Frontal cortex (tissue), 4 donors: ENCODE results near the gene CREB5. TPM values are rescaled to one million over a fixed set of nuclear protein-coding genes. Genes with fewer than 3 reads are reported as not detected.
"Not testable (repeated sequence)": the region's sequence is repeated elsewhere in the genome, so short reads cannot be mapped to it uniquely, and the experiment has no call there.

Experiments used
- DNase-seq, 2 donors: peaks; one replicate each; pipeline ENCODE4 v3.0.0; 2012; ENCODE audit warnings: low spot score in 2 of 2
- FAIRE-seq: peaks from 2 replicates; lab custom pipeline; 2012; peaks lifted over from hg19 to GRCh38; lab: Jason Lieb, UNC
- total RNA-seq: library from RNA; depleted of rRNA; stranded (reverse); fragments of >200 nt; gene quantifications from one replicate; pipeline ENCODE4 v1.2.3, GENCODE V29; 2014
- donor health status: control.
- donor health status: control.
- donor health status: control.

Gene CREB5
- total RNA-seq, 1 donor from 2014 or later = 4.5 TPM

DNA sequence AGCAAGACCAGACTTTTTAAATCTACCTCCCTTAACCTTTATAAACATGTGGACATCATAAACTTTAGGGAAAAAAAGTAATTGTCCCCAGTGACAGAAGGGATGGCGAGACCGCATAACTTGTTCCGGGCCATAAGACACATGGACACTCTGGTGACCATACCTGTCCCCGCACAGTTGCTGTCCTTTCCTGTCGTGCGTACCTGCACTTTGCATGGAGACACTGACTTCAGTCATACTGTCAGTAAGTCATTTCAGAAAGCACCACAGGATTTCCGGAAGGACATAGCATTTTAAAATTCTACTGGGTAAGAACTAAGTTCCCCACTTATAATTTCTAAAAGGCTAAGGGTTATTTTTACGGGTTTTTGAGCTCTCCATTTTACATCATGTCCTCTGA lies 120.9 kb downstream of the CREB5 start:
- FAIRE-seq = no peak
- no peak for DNase-seq

DNA sequence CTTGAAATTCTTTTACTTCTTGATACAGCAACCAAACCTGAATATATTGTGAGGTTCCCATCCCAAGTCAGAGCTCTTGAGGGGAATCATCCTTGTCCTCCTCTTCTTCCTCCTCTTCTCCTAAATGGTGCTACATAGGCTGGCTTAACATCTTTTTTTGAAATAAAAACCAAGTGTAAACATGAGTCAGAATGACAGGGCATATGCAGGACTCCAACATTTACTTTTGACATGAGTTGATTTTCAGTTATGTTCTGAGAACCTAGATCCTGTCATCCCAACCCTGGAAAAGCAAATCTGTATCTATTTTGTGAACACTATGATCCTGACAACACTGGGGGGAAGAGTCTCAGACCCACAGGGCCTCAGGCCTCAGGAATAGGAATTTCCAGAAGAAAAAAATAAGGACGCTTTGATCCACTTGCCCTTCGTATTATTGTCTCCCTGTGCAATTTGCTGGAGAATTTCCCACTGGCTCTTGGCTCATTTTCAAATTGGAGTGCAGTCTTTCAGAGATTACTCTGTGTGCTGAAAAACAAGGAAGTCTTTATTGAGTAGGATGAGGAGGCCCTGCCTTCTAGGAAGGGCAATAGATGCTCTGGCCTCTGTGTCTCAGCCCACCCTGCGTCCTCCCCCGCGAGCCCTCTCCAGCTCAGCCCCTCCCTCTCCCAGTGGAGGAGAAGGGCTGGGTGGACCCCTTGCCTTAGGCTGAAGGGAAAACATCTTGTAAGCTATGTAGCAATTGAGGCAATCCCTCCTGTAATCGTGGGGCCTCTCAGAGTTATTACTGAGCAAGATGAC lies 121.6 kb downstream of the CREB5 start:
- no peak for FAIRE-seq
- peak in 1 of 2 donors; percentile 34 for DNase-seq

DNA sequence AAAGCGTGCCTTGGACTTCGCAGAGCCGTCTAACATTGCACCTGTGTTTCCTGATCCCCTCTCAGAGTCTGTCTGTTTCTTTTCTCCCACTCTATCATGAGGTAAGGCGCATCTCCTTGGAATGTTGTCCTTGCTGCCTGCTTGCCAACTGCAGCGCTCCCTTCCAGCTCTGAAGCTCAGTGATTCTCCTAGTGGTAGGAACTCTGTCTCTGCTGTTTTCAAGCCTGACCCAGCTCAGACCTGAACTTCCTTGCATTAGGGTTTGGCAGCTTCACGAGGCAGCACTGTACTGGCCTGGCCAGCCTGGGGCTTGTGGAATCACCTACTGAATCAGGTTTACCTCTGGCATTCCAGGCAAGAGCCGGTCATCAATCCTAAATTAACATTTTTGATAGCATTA lies 123.9 kb downstream of the CREB5 start:
- DNase-seq (no peak), FAIRE-seq (no peak)

DNA sequence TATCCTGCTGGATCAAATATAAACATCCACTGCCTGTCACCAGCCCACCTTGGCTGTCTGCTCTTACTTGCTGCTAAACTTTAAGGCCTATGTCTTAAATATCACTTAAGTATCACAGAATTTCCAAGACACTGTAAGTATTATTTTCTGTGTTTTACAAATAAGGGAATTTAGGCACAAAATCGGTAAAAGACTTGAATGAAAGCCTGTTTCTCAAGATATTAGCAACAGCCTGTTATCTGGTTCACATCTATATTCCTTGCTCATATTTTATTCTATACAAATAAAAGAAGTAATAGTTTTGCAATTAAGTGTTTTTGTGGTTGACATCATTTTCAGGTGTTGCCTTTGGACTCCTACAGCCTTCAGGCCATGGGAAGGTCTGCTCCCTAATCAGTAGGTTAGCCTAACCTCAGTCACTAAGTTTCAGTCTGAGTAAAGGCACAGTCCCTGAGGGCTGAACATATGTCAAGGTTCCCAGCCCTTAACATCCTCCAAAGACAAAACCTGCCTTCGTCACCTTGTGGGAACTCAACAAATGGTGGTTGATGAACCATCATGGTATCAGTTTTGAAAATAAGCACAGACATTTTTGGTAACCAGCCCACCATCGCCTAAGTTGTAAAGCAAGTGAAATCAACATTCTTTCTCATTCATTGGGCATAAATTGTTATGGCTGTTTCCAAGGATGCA lies 127.1 kb downstream of the CREB5 start:
- DNase-seq (no peak), FAIRE-seq (no peak)

DNA sequence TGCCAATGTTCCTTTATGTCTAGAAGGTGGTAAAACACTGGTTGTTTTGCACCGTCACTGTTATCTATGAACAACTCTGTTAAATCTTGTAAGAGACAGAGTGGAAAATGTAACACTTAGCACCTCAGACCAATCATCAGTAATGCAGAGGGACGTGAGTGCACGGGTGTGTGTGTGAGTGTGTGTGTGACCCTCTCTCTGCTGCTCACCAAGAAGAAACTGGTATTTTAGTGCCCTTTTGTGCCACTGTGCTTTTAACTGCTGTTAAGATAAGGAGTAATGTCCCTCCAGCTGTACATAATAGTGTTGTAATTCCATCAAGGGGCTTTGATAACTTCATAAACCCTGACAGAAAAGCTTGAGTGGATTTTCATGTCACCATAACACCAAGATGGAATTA lies 130.1 kb downstream of the CREB5 start:
- no peak for FAIRE-seq

DNA sequence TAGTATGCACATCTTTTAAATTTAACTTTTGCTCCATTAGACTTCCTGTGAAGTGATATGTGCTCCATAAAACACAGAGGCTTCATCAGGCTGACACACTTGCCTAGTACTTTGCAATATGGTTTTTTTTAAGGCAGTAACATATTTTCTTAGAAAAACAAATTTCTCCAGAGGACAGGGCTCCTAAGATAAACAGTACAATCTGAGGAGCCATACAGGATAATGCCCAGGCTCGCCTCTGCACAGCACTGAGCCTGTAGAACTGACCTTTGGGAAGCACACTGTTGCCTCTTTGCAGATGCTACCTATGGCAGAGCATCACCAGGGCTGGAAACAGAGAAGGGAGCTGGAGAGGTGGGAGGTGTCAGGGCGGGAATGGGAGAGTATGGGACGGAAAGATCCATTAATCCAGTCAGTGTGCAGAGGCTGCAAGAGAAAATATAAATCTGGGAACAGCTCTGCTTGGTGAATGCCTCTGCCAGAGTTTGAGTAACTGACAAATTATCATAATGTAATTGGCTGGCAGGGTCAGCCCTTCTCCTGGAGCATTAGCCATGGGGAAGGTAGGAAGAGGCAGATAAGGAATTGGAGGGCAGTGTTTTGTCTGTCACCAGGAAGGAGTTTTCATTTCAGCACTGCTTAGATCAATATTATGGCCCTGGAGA lies 132.3 kb downstream of the CREB5 start:
- DNase-seq (no peak), FAIRE-seq (no peak)

More for the DNA sequence above, 130.1 kb downstream of the CREB5 start:
- DNase-seq = no peak

DNA sequence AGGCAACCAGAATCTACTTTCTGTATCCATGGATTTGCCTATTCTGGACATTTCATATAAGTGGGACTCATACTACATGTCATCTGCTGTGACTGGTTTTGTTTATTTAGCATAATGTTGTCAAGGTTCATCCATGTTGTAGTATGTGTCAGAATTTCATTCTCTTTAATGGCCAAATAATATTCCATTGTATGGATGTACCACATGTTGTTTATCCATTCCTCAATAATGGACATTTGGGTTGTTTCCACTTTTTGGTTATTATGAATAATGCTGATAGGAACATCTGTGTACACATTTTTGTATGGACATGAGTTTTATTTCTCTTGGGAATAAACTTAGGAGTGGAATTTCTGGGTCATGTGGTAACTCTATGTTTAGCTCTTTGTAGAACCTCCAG lies 133.7 kb downstream of the CREB5 start:
- DNase-seq (no peak), FAIRE-seq (no peak)

DNA sequence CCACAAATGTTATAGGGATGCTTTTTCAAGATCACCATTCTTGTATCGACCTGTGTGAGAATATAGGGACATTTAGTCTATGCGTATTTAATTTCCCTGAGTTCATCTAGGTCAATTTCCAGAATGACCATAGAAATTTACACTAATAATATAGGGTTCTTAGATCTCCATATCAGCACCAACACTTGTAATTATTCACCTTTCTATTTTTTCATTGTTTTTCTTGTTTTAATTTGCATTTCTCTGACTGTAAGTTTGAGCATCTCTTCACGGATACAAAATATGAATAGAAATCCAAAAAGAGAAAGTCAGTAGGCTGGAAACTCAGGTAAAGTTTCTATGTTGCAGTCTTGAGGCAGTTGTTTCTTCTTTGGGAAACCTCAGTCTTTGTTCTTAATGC lies 134.8 kb downstream of the CREB5 start:
- DNase-seq (no peak), FAIRE-seq (no peak)

DNA sequence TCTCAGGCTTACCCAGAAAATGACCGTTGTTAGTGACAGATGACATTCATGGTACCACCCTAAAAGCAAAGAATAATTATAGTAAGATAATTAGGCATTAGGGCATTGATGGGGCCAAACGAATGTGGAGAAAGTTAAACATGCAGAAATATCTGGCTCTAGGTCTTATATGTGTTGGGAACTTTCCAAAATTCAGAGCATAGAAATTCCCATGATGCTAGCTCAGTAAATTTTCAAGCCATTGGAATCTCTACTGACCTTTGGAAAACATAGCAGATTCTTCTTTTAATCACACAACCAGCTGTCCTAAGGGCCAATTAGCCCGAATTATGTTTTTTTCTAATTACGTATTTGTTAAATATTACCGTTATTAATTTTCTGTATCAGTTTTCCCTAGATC lies 136.1 kb downstream of the CREB5 start:
- FAIRE-seq = no peak
- DNase-seq = no peak

DNA sequence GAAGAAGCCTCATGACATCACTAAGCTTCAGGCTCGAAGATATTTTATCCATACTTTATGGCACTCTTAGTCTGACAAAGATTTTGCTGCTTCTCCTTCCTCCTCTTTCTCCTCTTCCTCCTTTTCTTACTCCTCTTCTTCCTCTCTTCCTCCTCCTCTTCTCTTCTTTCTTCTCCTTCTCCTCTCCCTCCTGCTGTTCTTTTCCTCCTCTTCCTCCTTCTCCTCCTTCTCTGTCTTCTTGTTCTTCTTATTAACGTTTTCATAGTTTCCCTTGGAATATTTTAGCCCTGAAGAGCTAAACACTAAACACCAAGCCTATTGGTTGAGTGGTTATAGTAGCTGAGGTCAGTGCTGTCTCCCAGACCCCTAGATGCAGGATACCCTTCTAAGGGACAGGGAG lies 137.7 kb downstream of the CREB5 start:
- FAIRE-seq = no peak
- DNase-seq = no peak

DNA sequence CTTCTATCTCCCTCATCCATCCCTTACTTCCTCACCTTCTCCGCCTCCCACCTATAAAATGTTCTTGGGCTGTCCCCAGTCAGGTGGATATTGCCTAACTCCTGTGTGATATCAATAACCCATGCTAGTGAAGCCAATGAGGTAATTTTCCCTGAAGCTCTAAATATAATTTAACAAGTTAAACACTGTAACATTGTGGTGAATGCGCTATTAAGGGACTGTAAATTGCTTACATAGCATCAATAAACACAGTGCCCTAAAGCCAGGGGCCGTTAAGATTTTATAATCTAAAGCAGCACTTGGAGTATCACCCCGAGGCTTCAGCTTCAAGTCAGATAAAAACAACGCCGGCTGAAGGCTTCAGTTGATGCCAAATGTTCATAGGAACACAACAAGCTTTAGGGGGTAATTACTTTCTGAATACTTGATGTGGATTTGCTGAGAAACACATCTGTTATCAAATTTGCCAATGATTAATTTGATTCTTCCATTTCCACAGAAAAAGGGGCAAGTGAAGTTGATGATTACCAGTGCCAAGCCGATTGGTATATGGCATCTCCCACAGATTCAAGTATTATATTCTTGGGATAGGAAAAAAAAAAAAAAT lies 138.4 kb downstream of the CREB5 start:
- DNase-seq = no peak
- no peak for FAIRE-seq

DNA sequence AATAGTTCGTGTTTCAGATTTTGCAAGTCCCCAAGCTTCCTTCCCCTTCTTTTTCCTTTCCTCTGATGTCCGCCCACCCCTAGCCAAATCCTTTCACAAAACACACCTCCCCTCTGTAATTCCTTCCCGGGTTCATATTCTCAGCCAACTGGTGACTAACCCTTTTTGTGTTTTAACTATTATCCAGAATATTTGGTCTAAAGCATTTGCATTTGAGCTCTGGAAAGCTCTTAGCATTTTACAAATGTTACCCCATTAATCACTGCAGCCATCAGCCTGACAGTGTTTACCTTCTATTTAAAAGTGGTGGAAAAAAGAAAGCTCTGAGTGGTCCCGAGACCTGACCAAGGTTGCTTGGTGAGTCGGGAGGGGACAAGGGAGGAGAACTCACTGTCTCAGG lies 139.0 kb downstream of the CREB5 start:
- DNase-seq (no peak), FAIRE-seq (no peak)

DNA sequence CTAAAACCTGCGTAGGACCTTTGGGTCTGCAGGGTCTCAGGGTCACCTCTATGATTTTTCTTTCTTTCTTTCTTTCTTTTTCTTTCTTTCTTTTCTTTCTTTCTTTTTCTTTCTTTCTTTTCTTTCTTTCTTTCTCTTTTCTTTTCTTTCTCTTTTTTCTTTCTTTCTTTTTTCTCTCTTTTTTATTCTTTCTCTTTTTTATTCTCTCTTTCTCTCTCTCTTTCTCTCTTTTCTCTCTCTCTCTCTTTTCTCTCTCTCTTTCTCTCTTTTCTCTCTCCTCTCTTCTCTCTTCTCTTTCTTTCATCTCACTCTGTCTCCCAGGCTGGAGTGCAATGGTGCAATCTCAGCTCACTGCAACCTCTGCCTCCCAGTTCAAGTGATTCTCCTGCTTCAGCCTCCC lies 139.4 kb downstream of the CREB5 start:
- not testable (repeated sequence) for DNase-seq, FAIRE-seq

DNA sequence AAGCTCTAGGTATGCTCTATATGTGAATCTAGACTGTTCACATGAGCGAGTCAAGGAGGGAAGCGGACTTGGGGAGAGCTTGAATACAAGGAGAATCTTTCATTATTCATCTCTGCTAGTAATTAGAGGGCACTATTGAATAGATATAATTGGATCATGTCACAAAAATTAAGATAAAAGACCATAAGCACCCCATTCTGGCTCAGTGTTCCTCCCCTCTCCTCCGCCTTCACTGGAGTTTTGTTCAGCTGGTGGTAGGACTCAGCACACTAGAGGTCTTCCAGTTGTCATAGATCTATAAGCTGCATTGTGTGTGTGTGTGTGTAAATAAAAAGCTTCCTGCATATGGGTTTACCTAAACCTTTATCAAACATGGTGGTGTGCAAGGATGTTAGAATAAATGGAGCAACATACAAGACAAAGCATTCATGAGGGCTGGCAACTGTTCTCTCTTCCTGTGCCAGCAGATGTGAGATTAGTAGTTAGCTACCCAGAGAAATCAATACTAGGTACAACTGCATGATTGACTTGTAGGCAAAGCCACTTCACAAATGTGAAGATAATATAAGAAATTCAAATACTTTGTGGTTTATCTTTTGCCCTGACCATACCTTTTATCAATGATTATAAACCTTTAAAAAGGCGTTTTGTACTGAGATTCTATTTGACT lies 142.6 kb downstream of the CREB5 start:
- no peak for DNase-seq
- FAIRE-seq = no peak

DNA sequence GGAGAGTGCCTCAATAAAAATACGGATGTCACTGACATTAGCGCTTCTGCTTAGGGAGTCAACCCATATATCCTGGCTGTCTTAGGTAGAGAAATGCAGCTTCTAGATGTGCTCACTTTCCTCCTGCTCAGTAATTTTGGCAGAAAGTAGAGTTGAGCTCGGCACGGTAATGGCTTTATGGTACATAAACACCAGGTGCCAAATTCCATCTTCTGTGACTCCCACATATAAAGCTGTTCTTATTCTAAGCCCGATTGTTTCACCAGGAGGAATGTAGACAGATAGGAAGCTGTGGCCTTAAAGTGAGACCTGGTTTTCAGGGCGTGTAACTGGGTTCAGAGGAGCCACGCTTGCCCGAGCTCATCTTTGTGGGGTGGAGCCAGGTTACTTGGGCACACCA lies 143.7 kb downstream of the CREB5 start:
- no peak for FAIRE-seq
- no peak for DNase-seq

DNA sequence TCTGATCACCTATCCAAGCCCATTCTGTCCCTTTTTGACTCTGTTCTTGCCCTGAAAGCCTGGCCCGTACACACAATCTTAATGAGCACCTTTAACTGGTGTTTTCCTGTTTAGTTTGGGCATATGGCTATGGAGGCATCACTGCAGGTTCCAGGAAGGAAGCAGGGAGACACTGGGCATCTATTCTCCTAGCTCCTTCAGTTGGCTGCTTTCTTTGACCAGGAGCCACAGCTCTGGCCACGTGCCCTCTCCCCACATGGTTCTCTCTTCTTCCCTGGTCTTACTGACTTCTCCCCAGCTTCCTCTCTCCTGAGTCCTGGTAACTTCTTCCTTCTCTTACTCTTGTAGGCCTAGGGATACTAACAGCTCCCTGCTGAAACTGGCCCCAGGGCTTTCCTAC lies 144.4 kb downstream of the CREB5 start:
- DNase-seq (no peak), FAIRE-seq (no peak)

DNA sequence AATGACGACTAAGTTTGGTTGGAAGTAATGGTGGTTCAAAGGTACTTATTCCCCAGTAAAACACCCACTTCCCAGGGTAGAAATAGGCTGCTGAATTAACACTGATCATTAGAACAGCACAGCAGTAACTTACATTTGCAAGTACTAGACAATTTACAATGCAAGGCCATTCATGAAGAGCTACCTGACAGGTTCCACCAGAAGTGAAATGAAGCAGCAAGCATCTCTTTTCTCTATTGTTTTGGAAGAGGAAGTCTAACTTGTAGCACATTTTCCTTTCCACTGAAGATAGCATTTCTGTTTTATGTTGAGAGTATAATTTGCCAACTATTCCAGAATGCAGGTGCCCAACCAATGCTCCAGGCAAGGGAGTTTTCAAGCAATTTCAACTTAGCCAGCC lies 145.9 kb downstream of the CREB5 start:
- DNase-seq (no peak), FAIRE-seq (no peak)

DNA sequence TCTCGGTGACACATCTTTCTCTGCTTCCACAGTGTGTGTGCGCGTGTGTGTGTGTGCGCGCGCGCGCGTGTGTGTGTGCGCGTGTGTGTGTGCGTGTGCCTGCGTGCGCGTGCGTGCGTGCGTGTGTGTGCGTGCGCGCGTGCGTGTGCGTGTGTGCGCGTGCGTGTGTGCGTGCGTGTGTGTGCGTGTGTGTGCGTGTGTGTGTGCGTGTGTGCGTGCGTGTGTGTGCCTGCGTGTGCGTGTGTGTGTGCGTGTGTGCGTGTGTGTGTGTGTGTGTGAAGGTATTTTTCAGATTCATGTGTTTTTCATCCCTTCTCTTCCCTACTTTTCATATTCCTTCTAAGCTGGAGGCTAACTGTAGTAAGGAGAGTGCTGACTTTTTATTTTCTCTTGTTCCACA lies 148.4 kb downstream of the CREB5 start:
- no peak for FAIRE-seq

DNA sequence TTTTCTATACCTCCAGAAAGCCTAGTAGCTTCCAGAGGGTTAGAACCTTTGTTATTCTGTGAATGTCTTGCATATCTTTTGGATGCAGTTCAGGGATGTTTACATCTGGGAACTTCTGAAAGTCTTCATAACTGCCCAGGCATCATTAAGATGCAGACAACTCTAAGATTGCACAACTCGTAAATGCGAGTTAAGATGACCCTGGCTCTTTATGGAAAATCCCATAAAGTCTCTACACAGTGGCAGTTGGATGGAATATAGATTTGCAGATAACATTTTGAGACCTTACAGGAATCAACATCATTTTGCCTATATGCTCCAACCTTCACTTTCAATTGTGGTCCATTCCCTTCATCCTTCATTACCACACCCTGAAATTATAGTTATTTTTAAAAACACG lies 151.7 kb downstream of the CREB5 start:
- DNase-seq (no peak), FAIRE-seq (no peak)

More for the DNA sequence above, 148.4 kb downstream of the CREB5 start:
- no peak for DNase-seq

DNA sequence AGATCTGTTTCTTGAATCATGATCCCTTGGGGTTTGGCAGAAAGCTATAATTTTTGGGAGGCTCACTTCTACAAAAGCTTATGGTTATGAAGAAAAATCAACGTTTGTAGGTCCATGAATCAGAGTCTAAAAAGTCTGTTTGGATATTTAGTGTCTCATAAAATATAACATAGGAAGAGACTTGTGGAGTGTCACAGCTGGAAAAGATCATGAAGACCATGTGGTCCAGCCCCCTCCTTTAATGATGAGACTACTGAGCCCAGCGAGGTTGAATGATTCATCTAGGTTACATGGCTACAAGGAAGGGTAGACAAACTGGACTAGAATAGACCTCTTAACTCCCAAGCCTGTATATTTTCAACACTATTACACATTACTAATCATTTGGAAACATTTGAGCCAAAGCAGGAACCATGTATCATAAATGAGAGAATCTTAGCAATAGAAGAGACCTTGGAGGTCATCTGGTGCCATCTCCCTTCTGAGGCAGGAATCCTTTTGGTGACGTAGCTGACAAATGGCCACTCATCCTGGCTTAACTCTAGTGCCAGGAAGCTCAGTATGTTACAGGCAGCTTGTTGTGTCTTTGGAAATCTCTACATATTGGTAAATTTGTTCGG lies 152.5 kb downstream of the CREB5 start:
- DNase-seq (no peak), FAIRE-seq (no peak)
